Neural cell (in vitro differentiated cells): ENCODE data around the gene CCDC106. TPM values are rescaled to one million over a fixed set of nuclear protein-coding genes. Genes with fewer than 3 reads are reported as not detected.

Experiments
- H2AFZ ChIP-seq: fragments of 200-600, 300-800 bp; sonication (generic), shearing (Covaris generic); 2 replicates; pipeline ENCODE4 v1.6.0; 2014; ENCODE audit warnings: low read depth, mild to moderate bottlenecking, antibody characterized with exemption, low read length, moderate library complexity
- H3F3A ChIP-seq: fragments of 200-600 bp; shearing (Covaris generic); 2 replicates; pipeline ENCODE4 v1.6.1; 2016; ENCODE audit warnings: mild to moderate bottlenecking, moderate library complexity, mixed read lengths, antibody characterized with exemption, low read length; ENCODE audit not compliant: insufficient read depth, poor library complexity, severe bottlenecking
- H3K27ac ChIP-seq: fragments of 200-600, 300-800 bp; sonication (generic), shearing (Covaris generic); 2 replicates; pipeline ENCODE4 v1.5.1; 2014; ENCODE audit warnings: mild to moderate bottlenecking, low read length, moderate library complexity
- H3K27me3 ChIP-seq: fragments of 300-800, 200-600 bp; sonication (generic), shearing (Covaris generic); 2 replicates; pipeline ENCODE4 v1.6.0; 2014; ENCODE audit warnings: mild to moderate bottlenecking, low read depth, low read length, moderate library complexity; ENCODE audit not compliant: insufficient read depth
- H3K36me3 ChIP-seq: fragments of 300-800, 200-600 bp; sonication (generic), shearing (Covaris generic); 2 replicates; pipeline ENCODE4 v1.5.1; 2014; ENCODE audit warnings: mild to moderate bottlenecking, antibody characterized with exemption, low read length, moderate library complexity; ENCODE audit not compliant: insufficient read depth
- H3K4me2 ChIP-seq: fragments of 300-800, 200-600 bp; sonication (generic), shearing (Covaris generic); 2 replicates; pipeline ENCODE4 v1.6.0; 2014; ENCODE audit warnings: mild to moderate bottlenecking, low read length
- H3K4me3 ChIP-seq: fragments of 300-800, 200-600 bp; sonication (generic), shearing (Covaris generic); 2 replicates; pipeline ENCODE4 v1.5.1; 2014; ENCODE audit warnings: mild to moderate bottlenecking, low read length, moderate library complexity
- H3K79me2 ChIP-seq: fragments of 200-600 bp; shearing (Covaris generic); replicated peaks from 2 replicates; pipeline ENCODE4 v1.6.0; 2014; ENCODE audit warnings: mild to moderate bottlenecking, low read length, moderate library complexity; ENCODE audit not compliant: insufficient read depth
- H3K9ac ChIP-seq: fragments of 300-800, 200-600 bp; sonication (generic), shearing (Covaris generic); 2 replicates; pipeline ENCODE4 v1.6.1; 2016; ENCODE audit warnings: mild to moderate bottlenecking, low read length, mixed read lengths
- H3K9me2 ChIP-seq: fragments of 200-600 bp; shearing (Covaris generic); 2 replicates; pipeline ENCODE4 v1.6.1; 2016; ENCODE audit warnings: mild to moderate bottlenecking, low read length, mixed read lengths; ENCODE audit not compliant: insufficient read depth
- H3K9me3 ChIP-seq: fragments of 200-600, 300-800 bp; sonication (generic), shearing (Covaris generic); 2 replicates; pipeline ENCODE4 v1.6.1; 2016; ENCODE audit warnings: mild to moderate bottlenecking, mixed run types, low read length, moderate library complexity, mixed read lengths
- H4K20me1 ChIP-seq: fragments of 200-600 bp; shearing (Covaris generic); 2 replicates; pipeline ENCODE4 v1.6.1; 2016; ENCODE audit warnings: mild to moderate bottlenecking, mixed run types; ENCODE audit not compliant: insufficient read depth
- EP300 ChIP-seq: fragments of 450-650 bp; conservative IDR thresholded peaks from 2 replicates; pipeline ENCODE4 v1.6.1; 2014; ENCODE audit warnings: antibody characterized with exemption, mild to moderate bottlenecking, moderate library complexity; ENCODE audit not compliant: poor library complexity, severe bottlenecking
- EZH2 ChIP-seq: fragments of 200-600, 300-800 bp; shearing (Covaris generic), sonication (generic); IDR thresholded peaks from 2 replicates; pipeline ENCODE4 v1.6.1; 2014; ENCODE audit warnings: antibody characterized with exemption, low read length, borderline replicate concordance, mild to moderate bottlenecking; ENCODE audit not compliant: insufficient read depth, poor library complexity, severe bottlenecking
- MXI1 ChIP-seq: fragments of 450-650 bp; conservative IDR thresholded peaks from 2 replicates; pipeline ENCODE4 v1.6.1; 2014; ENCODE audit warnings: antibody characterized with exemption, mild to moderate bottlenecking; ENCODE audit not compliant: poor library complexity, severe bottlenecking
- POLR2AphosphoS5 ChIP-seq: IDR thresholded peaks from 2 replicates; pipeline ENCODE4 v1.6.1; 2012
- RAD21 ChIP-seq: fragments of 450-650 bp; conservative IDR thresholded peaks from 2 replicates; pipeline ENCODE4 v1.6.1; 2014; ENCODE audit warnings: antibody characterized with exemption, mild to moderate bottlenecking, moderate library complexity
- SMC3 ChIP-seq: fragments of 450-650 bp; conservative IDR thresholded peaks from 2 replicates; pipeline ENCODE4 v1.6.1; 2014; ENCODE audit warnings: antibody characterized with exemption, mild to moderate bottlenecking, moderate library complexity; ENCODE audit not compliant: poor library complexity
- TAF1 ChIP-seq: IDR thresholded peaks from 2 replicates; pipeline ENCODE4 v1.6.1; 2012; ENCODE audit warnings: low read depth
- polyA plus RNA-seq: library from polyadenylated mRNA; depleted of rRNA; stranded (reverse); fragments of >200 nt; gene quantifications from 2 replicates; pipeline ENCODE4 v1.2.3, GENCODE V29; 2014
- TF ChIP-seq, protein P1 (sequence below): fragments of 450-650 bp; IDR thresholded peaks from 2 replicates; pipeline ENCODE4 v1.5.1; 2014; ENCODE audit warnings: antibody characterized with exemption, mild to moderate bottlenecking, moderate library complexity; ENCODE audit not compliant: poor library complexity, severe bottlenecking
- TF ChIP-seq, protein P2 (sequence below): IDR thresholded peaks from 2 replicates; pipeline ENCODE4 v1.6.1; 2012; ENCODE audit warnings: borderline replicate concordance

Gene CCDC106
- polyA plus RNA-seq, 1 donor from 2014 or later: 33.8 TPM

DNA sequence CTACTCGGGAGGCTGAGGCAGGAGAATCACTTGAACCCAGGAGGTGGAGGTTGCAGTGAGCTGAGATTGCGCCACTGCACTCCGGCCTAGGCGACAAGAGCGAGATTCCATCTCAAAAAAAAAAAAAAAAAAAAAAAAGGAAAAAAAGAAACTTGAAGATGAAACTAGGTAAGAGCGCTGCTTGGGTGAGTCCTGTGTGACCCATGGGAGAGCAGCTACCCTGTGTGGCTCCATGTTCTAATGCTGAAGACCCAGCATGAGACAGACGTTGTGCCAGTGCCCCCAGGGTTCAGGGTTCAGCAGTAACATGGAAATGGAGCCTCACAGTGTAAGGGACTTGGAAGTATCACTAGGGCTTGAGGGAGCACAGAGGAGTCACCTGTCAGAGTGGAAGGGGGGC lies 29.6 kb upstream of the CCDC106 start:
- Histone ChIP-seq H3K4me2 (no peak overlapping the region), H3K27ac (no peak overlapping the region), H3K36me3 (no peaks in the 10 kb centered on the region), H4K20me1 (no peaks in the 10 kb centered on the region), H3F3A (no peaks in the 10 kb centered on the region), H3K27me3 (no peaks in the 10 kb centered on the region), H3K4me3 (no peak overlapping the region), H3K9me2 (no peaks in the 10 kb centered on the region), H3K9ac (no peak overlapping the region), H2AFZ (no peak overlapping the region), H3K9me3 (no peaks in the 10 kb centered on the region), H3K79me2 (peaks cover 3% of the 10 kb centered on the region)
- no peak for TF ChIP-seq TAF1
- no peak for TF ChIP-seq RAD21
- no peak for TF ChIP-seq EZH2
- TF ChIP-seq, protein P1, sequence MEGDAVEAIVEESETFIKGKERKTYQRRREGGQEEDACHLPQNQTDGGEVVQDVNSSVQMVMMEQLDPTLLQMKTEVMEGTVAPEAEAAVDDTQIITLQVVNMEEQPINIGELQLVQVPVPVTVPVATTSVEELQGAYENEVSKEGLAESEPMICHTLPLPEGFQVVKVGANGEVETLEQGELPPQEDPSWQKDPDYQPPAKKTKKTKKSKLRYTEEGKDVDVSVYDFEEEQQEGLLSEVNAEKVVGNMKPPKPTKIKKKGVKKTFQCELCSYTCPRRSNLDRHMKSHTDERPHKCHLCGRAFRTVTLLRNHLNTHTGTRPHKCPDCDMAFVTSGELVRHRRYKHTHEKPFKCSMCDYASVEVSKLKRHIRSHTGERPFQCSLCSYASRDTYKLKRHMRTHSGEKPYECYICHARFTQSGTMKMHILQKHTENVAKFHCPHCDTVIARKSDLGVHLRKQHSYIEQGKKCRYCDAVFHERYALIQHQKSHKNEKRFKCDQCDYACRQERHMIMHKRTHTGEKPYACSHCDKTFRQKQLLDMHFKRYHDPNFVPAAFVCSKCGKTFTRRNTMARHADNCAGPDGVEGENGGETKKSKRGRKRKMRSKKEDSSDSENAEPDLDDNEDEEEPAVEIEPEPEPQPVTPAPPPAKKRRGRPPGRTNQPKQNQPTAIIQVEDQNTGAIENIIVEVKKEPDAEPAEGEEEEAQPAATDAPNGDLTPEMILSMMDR: no peak
- TF ChIP-seq EP300: no peak
- no peak for TF ChIP-seq MXI1
- TF ChIP-seq, protein P2, sequence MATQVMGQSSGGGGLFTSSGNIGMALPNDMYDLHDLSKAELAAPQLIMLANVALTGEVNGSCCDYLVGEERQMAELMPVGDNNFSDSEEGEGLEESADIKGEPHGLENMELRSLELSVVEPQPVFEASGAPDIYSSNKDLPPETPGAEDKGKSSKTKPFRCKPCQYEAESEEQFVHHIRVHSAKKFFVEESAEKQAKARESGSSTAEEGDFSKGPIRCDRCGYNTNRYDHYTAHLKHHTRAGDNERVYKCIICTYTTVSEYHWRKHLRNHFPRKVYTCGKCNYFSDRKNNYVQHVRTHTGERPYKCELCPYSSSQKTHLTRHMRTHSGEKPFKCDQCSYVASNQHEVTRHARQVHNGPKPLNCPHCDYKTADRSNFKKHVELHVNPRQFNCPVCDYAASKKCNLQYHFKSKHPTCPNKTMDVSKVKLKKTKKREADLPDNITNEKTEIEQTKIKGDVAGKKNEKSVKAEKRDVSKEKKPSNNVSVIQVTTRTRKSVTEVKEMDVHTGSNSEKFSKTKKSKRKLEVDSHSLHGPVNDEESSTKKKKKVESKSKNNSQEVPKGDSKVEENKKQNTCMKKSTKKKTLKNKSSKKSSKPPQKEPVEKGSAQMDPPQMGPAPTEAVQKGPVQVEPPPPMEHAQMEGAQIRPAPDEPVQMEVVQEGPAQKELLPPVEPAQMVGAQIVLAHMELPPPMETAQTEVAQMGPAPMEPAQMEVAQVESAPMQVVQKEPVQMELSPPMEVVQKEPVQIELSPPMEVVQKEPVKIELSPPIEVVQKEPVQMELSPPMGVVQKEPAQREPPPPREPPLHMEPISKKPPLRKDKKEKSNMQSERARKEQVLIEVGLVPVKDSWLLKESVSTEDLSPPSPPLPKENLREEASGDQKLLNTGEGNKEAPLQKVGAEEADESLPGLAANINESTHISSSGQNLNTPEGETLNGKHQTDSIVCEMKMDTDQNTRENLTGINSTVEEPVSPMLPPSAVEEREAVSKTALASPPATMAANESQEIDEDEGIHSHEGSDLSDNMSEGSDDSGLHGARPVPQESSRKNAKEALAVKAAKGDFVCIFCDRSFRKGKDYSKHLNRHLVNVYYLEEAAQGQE: no peak
- no peak for TF ChIP-seq POLR2AphosphoS5
- TF ChIP-seq SMC3: no peak

DNA sequence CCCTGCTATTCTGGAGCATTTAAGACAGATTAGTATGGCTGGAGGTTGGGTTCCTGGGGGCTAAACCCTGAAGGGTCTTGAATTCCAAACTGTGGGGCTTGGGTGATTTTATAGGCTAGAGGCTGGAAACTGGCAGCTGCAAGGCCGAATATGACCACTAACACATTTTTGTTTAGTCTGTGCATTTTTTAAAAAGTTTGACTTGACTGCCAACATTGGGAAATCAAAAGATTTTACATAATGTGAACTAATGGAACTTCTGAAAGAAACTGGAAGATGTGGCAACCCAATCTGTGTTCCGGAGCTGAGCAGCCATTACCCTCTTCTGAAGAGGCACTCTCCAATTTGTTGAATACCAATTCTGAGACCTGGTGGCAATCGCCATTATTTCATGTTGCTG lies 28.7 kb upstream of the CCDC106 start:
- H3K36me3 ChIP-seq: no peaks in the 10 kb centered on the region
- no peak overlapping the region for H3K9ac ChIP-seq
- no peaks in the 10 kb centered on the region for H3K27me3 ChIP-seq
- no peak overlapping the region for H2AFZ ChIP-seq
- H3K4me2 ChIP-seq: no peak overlapping the region
- no peaks in the 10 kb centered on the region for H3K9me2 ChIP-seq
- peaks cover 8% of the 10 kb centered on the region for H3K79me2 ChIP-seq
- no peaks in the 10 kb centered on the region for H3F3A ChIP-seq
- no peaks in the 10 kb centered on the region for H4K20me1 ChIP-seq
- TF ChIP-seq EP300 (no peak), EZH2 (no peak), MXI1 (no peak), TAF1 (no peak), SMC3 (no peak), RAD21 (no peak), POLR2AphosphoS5 (no peak)
- TF ChIP-seq, protein P2: no peak
- TF ChIP-seq, protein P1: no peak
- H3K27ac ChIP-seq: no peak overlapping the region
- no peak overlapping the region for H3K4me3 ChIP-seq
- H3K9me3 ChIP-seq: no peaks in the 10 kb centered on the region
